ENCODE data around the gene ARHGAP21.
A peak's percentile ranks its signal among the peaks of the same experiment; 100 is the strongest.
"Not testable (repeated sequence)": the region's sequence is repeated elsewhere in the genome, so short reads cannot be mapped to it uniquely, and the experiment has no call there.

The ARHGAP21 gene

GRCh38 chr10:24621035-24621795, 102.5 kb downstream of the ARHGAP21 start:
- not testable (repeated sequence) for DNase-seq

GRCh38 chr10:24619994-24620310, 103.7 kb downstream of the ARHGAP21 start:
- DNase-seq = not testable (repeated sequence)

GRCh38 chr10:24619291-24619993, 104.2 kb downstream of the ARHGAP21 start:
- DNase-seq = not testable (repeated sequence)

GRCh38 chr10:24618401-24618800, 105.3 kb downstream of the ARHGAP21 start:
- DNase-seq = no peak

GRCh38 chr10:24617771-24618396, 105.8 kb downstream of the ARHGAP21 start:
- DNase-seq = peak; percentile 37 to 41

- no peak for DNase-seq
Observed at GRCh38 chr10:24616536-24616935, 107.2 kb downstream of the ARHGAP21 start.

- no peak for DNase-seq
Observed at GRCh38 chr10:24606021-24606420, 117.7 kb downstream of the ARHGAP21 start.

GRCh38 chr10:24605141-24605540, 118.5 kb downstream of the ARHGAP21 start:
- DNase-seq = no peak

GRCh38 chr10:24603333-24603732, 120.4 kb downstream of the ARHGAP21 start:
- DNase-seq = no peak

GRCh38 chr10:24597961-24598360, 125.7 kb downstream of the ARHGAP21 start:
- DNase-seq = no peak

- no peak for DNase-seq
Observed at GRCh38 chr10:24597426-24597825, 126.3 kb downstream of the ARHGAP21 start.

- DNase-seq = no peak
Observed at GRCh38 chr10:24596217-24596930, 127.3 kb downstream of the ARHGAP21 start.

- DNase-seq = no peak
Observed at GRCh38 chr10:24590697-24591457, 132.8 kb downstream of the ARHGAP21 start.

GRCh38 chr10:24589265-24589664, 134.4 kb downstream of the ARHGAP21 start:
- DNase-seq = no peak

- no peak for DNase-seq
Observed at GRCh38 chr10:24579906-24580305, 143.8 kb downstream of the ARHGAP21 start.

- no peak for DNase-seq
Observed at GRCh38 chr10:24579448-24579847, 144.2 kb downstream of the ARHGAP21 start.

- no peak for DNase-seq
Observed at GRCh38 chr10:24575481-24576002, 148.1 kb downstream of the ARHGAP21 start.

- DNase-seq = no peak
Observed at GRCh38 chr10:24574578-24575155, 149.0 kb downstream of the ARHGAP21 start.

- DNase-seq = no peak
Observed at GRCh38 chr10:24574161-24574560, 149.5 kb downstream of the ARHGAP21 start.

GRCh38 chr10:24571870-24572450, 151.7 kb downstream of the ARHGAP21 start:
- no peak for DNase-seq

GRCh38 chr10:24570658-24571426, 152.8 kb downstream of the ARHGAP21 start:
- no peak for DNase-seq
